GM18520 (cell line): Measurements from ENCODE around the gene ADAT3.
"Not testable (repeated sequence)": the region's sequence is repeated elsewhere in the genome, so short reads cannot be mapped to it uniquely, and the experiment has no call there.

ENCODE experiments used
- ATAC-seq: cut with Tn5 transposase; IDR thresholded peaks from one replicate; pipeline ENCODE4 v1.9.1; 2021; ENCODE audit not compliant: unreplicated experiment

Gene ADAT3

GRCh38 chr19:1882786-1883692, 22.2 kb upstream of the ADAT3 start:
- no peak for ATAC-seq

GRCh38 chr19:1883784-1884183, 21.4 kb upstream of the ADAT3 start:
- no peak for ATAC-seq

- ATAC-seq: no peak
These were observed 20.9 kb upstream of the ADAT3 start for GRCh38 chr19:1884291-1884718.

- no peak for ATAC-seq
These were observed 20.4 kb upstream of the ADAT3 start for GRCh38 chr19:1884719-1885334.

- peak; percentile 73 for ATAC-seq
These were observed 19.6 kb upstream of the ADAT3 start, which contains the start of gene ABHD17A for GRCh38 chr19:1885398-1886119. Gene ABHD17A, minus strand, starts transcription at chr19:1885496. Its CDS starts 3,930 bp downstream, at chr19:1881566.

GRCh38 chr19:1886360-1886759, 18.8 kb upstream of the ADAT3 start:
- not testable (repeated sequence) for ATAC-seq

- ATAC-seq: no peak
These were observed 16.8 kb upstream of the ADAT3 start for GRCh38 chr19:1888385-1888784.

- no peak for ATAC-seq
These were observed 15.3 kb upstream of the ADAT3 start for GRCh38 chr19:1889907-1890306.

- ATAC-seq: no peak
These were observed 11.4 kb upstream of the ADAT3 start for GRCh38 chr19:1893791-1894190.

- ATAC-seq: no peak
These were observed 8.7 kb upstream of the ADAT3 start for GRCh38 chr19:1896508-1896907.

GRCh38 chr19:1901940-1902404, 3.2 kb upstream of the ADAT3 start:
- ATAC-seq: no peak

GRCh38 chr19:1902923-1903322, 2.3 kb upstream of the ADAT3 start:
- ATAC-seq: no peak

GRCh38 chr19:1904860-1905109, 414 bp upstream of the ADAT3 start:
- no peak for ATAC-seq

GRCh38 chr19:1905863-1906375, 720 bp downstream of the ADAT3 start:
- no peak for ATAC-seq

- no peak for ATAC-seq
These were observed 1.9 kb downstream of the ADAT3 start for GRCh38 chr19:1906985-1907562.

GRCh38 chr19:1907563-1908363, 2.6 kb downstream of the ADAT3 start:
- ATAC-seq: no peak

- no peak for ATAC-seq
These were observed 3.1 kb downstream of the ADAT3 start for GRCh38 chr19:1908364-1908678.

GRCh38 chr19:1909761-1910080, 4.5 kb downstream of the ADAT3 start:
- no peak for ATAC-seq

GRCh38 chr19:1910177-1910576, 5.0 kb downstream of the ADAT3 start:
- no peak for ATAC-seq

- ATAC-seq: no peak
These were observed 5.9 kb downstream of the ADAT3 start for GRCh38 chr19:1911098-1911497.

- ATAC-seq: no peak
These were observed 6.8 kb downstream of the ADAT3 start for GRCh38 chr19:1911995-1912394.
